Tongue (tissue), 2 donors: ENCODE results near the gene GEMIN4. TPM values are rescaled to one million over a fixed set of nuclear protein-coding genes. Genes with fewer than 3 reads are reported as not detected.
A peak's percentile ranks its signal among the peaks of the same experiment; 100 is the strongest.
"Not testable (repeated sequence)": the region's sequence is repeated elsewhere in the genome, so short reads cannot be mapped to it uniquely, and the experiment has no call there.

Source experiments
- DNase-seq: peaks from one replicate; pipeline ENCODE4 v3.0.0-alpha.2; 2015
- total RNA-seq: library from RNA; depleted of rRNA; stranded (reverse); fragments of >200 nt; gene quantifications from one replicate; pipeline ENCODE4 v1.2.3, GENCODE V29; 2014

GEMIN4 gene
- total RNA-seq, 1 donor from 2014 or later: 11.4 TPM

GRCh38 chr17:778096-778495 lies 26.0 kb upstream of the GEMIN4 start:
- DNase-seq: no peak

GRCh38 chr17:774313-774584 lies 22.2 kb upstream of the GEMIN4 start:
- no peak for DNase-seq

DNA sequence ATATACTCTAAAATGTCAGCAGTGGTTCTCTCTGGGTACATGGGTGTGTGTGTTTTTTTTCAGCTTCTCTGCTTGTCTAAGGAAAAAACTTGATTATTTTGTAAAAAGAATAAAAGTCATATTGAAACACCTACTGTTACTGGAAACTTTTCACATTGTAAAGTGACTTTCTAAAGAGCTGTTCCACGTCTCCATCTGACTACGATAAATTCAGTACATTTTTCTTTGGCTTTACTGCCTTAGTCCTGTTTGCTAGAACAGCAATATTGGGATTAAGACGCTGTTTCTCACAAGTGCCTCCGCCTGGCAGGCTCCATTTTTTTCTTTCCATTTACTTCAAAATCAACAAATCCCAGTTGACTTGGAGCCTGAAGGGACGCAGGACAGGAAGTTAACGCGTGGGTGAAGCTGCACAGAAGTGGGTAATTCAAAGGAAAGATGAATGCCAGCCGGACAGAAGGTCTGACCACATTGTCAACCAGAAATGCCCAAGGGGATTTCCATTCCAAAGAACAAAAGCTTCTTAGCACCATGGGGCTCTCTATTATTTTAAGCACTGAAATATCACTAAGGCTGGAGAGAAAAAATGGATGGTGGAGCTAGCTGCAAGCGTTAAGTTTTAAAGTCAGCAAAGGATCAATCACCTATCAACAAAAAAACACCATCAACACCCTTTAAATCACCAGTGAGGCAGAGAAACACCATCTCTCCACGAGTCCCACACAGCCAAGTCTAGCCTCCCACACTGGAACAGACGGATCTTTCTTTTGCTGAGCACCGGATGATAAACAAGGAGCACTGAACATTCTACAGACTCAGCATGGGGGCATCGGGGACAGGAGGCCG lies 21.6 kb upstream of the GEMIN4 start:
- no peak for DNase-seq

DNA sequence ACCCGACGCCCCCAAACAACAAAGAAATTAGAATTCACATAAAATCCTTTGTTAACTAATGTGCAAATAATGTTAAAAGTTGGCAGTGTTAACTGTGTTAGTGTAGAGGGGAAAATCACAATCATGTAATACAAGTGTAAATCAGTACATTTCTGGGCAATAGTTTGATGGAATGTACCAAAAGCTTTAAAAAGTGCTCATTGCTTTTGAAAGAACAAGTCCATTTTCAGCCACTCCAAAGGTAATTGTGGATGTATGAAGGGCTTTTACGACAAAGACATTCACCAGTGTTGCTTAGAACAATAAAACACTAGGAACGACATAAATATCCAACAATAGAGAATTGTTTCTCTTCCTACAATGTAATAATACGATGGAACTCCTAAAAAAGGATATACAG lies 21.0 kb upstream of the GEMIN4 start:
- no peak for DNase-seq

GRCh38 chr17:767076-767475 lies 15.0 kb upstream of the GEMIN4 start:
- DNase-seq: no peak

GRCh38 chr17:760371-760770 lies 8.3 kb upstream of the GEMIN4 start:
- DNase-seq: no peak

DNA sequence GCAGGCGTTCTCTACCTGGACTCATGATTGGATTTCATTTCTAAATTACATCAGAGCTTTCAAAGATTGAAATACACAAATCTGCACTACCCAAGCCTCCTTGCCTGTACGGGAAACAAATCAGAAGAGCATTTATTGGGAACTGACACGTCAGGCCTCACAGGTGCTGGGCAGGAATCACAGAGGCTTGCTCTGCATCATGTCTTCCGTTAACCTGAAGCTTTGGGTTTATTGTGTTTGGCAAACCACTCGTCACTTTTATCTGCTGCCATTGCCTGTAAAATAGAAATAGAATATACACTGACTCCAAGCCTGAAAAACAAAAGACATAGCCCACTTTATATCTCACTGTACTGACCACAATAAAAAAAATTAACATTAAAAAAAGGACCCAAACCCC lies 7.9 kb upstream of the GEMIN4 start:
- DNase-seq: no peak

DNA sequence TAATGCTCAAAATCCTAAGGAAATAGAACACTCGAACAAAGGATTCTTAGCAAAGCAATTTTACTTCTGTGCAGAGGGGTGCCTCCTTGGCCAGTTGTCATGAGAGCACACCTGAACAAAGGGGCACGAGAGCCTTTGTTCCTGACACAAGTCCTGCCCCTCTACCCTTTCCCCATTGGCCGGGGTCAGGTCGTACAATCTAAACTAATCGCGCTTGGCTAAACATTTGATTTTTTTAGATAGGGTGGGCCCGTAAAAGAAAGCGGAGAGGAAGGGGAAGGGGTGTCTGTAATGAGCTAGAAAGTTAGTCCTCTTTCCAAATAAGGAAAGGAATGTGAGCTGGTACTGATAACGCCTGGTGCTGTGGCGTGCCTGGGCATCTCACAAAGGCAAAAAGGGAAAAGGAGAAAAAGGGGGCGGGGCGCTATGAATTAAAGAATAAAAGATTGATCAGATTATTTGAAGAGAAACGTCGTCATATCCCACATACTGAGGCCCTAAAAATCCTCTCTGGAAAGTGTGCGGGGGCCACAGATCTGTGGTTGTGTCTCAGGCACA lies 4.0 kb upstream of the GEMIN4 start:
- not testable (repeated sequence) for DNase-seq

DNA sequence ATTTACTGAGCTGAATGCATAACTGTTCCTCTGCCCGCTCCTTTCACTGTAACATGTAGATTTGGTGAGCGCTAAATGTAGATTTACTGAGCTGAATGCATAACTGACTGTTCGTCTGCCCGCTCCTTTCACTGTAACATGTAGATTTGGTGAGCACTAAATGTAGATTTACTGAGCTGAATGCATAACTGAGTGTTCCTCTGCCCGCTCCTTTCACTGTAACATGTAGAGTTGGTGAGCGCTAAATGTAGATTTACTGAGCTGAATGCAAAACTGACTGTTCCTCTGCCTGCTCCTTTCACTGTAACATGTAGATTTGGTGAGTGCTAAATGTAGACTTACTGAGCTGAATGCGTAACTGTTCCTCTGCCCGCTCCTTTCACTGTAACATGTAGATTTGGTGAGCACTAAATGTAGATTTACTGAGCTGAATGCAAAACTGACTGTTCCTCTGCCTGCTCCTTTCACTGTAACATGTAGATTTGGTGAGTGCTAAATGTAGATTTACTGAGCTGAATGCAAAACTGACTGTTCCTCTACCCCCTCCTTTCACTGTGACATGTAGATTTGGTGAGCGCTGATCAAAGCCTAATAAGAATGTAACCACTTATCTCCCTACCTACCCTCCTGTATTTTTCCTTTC lies 3.4 kb upstream of the GEMIN4 start:
- DNase-seq: not testable (repeated sequence)

GRCh38 chr17:753418-753817 lies 1.4 kb upstream of the GEMIN4 start:
- peak; percentile 8 for DNase-seq

- peak; percentile 89 for DNase-seq
Measured at GRCh38 chr17:752620-753219, 656 bp upstream of the GEMIN4 start.

DNA sequence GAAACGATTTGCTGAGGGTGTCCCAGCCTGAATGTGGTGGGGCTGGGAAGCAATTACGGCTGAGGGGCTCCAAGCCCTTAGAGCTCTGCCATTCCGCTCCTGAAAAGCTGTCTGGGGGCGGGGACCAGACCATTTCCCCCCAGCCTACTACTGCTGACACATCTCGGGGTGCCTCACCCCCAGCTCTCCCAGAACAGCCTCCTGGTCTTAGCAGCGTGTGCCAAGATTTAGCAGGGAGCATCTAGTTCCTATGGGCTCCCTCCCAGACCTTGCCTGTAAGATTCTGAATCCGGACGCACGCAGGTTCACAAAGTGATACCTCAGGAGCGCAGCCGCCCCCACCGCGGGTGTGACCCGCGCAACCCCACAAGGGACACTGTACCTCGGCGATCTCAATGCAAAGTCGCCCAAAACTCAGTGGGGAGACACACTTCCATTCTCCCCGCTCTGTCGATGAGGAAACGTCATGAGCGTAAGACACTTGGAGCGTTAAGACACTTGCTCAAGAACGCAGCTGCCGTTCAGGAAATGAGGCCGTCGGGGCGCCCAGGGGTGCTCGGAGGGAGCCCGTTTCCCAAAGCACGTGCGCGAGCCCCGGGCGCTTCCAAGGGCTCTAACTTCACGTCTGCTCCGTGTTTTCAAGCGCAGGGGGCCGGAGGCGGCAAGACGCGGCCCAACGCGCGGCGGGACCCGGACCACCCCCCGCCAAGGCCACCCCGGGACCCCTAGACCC lies 629 bp downstream of the GEMIN4 start:
- DNase-seq: peak; percentile 49

- DNase-seq: no peak
Measured at GRCh38 chr17:750431-751037, 1.5 kb downstream of the GEMIN4 start.

DNA sequence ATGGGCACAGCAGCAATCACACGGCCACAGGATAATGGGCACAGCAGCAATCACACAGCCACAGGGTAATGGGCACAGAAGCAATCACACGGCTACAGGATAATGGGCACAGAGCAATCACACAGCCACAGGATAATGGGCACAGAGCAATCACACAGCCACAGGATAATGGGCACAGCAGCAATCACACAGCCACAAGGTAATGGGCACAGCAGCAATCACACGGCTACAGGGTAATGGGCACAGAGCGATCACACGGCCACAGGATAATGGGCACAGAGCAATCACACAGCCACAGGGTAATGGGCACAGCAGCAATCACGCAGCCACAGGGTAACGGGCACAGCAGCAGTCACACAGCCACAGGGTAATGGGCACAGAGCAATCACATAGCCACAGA lies 2.7 kb downstream of the GEMIN4 start:
- not testable (repeated sequence) for DNase-seq

- not testable (repeated sequence) for DNase-seq
Measured at GRCh38 chr17:748604-749003, 3.5 kb downstream of the GEMIN4 start.

- DNase-seq: no peak
Measured at GRCh38 chr17:746783-747629, 5.1 kb downstream of the GEMIN4 start.

DNA sequence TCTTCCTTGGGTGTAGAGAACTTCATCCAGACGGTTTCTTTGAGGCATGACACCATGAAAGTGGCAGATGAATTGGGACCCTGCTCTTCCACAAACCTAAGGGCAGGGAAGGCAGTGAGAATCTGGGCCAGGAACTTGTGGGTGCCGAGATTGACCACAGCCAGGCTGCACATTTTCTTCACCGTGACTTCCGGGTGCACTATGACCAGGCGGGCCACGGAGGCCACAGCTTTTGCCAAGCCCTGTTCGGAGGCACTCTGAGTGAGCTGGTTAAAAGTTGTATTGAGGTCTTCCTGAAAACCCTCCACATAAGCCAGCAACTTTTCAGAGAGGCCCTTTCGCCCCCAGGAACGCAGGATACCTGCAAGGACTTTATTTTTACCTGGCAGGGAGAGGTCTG lies 5.9 kb downstream of the GEMIN4 start:
- no peak for DNase-seq

- no peak for DNase-seq
Measured at GRCh38 chr17:745406-745805, 6.7 kb downstream of the GEMIN4 start.

DNA sequence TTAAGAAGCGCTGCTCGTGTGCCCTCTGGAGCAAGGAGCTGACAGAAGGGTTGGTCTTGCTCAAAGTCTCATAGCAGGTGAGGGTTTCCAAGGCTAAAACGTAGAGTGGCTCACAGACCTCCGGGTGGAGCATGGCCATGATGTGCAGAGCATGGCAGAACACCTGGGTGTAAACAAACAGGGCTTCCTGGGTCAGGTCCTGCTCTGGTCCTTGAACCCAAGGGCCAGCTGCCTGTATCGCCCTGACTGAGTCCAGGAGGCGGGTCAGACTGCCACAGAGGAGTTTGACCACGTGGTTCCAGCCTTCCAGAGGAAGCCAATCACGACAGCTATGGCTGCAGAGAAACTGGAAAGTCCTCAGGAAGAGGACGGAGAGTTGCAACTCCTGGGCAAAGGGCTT lies 7.1 kb downstream of the GEMIN4 start:
- no peak for DNase-seq

GRCh38 chr17:743139-743538 lies 8.9 kb downstream of the GEMIN4 start:
- DNase-seq: no peak

- DNase-seq: no peak
Measured at GRCh38 chr17:742147-742793, 9.8 kb downstream of the GEMIN4 start.
